OCI-LY1 (cell line): ENCODE measurements around the gene SLC5A3.

Source experiments
- H2AFZ ChIP-seq: fragments of 200-600 bp; sonication (generic), shearing (Covaris generic); 2 replicates; pipeline ENCODE4 v1.6.0; 2014; ENCODE audit warnings: antibody characterized with exemption, mild to moderate bottlenecking, low read length
- H3F3A ChIP-seq: fragments of 200-600 bp; sonication (generic), shearing (Covaris generic); 2 replicates; pipeline ENCODE4 v1.6.0; 2014; ENCODE audit warnings: mild to moderate bottlenecking, antibody characterized with exemption, low read length, moderate library complexity; ENCODE audit not compliant: insufficient read depth
- H3K27ac ChIP-seq: fragments of 200-600 bp; sonication (generic); 2 replicates; pipeline ENCODE4 v1.5.1; 2014; ENCODE audit warnings: low read length, mixed run types, mild to moderate bottlenecking, low read depth; ENCODE audit not compliant: poor library complexity, severe bottlenecking
- H3K27me3 ChIP-seq: fragments of 200-600 bp; sonication (generic); 2 replicates; pipeline ENCODE4 v1.6.0; 2014; ENCODE audit warnings: antibody characterized with exemption, mild to moderate bottlenecking, low read length, moderate library complexity; ENCODE audit not compliant: insufficient read depth
- H3K36me3 ChIP-seq: fragments of 200-600 bp; sonication (generic); 2 replicates; pipeline ENCODE4 v1.6.1; 2014; ENCODE audit warnings: mild to moderate bottlenecking, antibody characterized with exemption, low read length, moderate library complexity, mixed read lengths; ENCODE audit not compliant: insufficient read depth
- H3K4me1 ChIP-seq: fragments of 200-600 bp; sonication (generic); 2 replicates; pipeline ENCODE4 v1.5.1; 2014; ENCODE audit warnings: mild to moderate bottlenecking, low read length, moderate library complexity; ENCODE audit not compliant: insufficient read depth, severe bottlenecking
- H3K4me2 ChIP-seq: fragments of 200-600 bp; sonication (generic), shearing (Covaris generic); 2 replicates; pipeline ENCODE4 v1.6.1; 2014; ENCODE audit warnings: low read length
- H3K4me3 ChIP-seq: fragments of 200-600 bp; sonication (generic); 2 replicates; pipeline ENCODE4 v1.5.1; 2014; ENCODE audit warnings: low read length, low read depth, mild to moderate bottlenecking, mixed read lengths; ENCODE audit not compliant: poor library complexity, severe bottlenecking
- H3K79me2 ChIP-seq: fragments of 200-600 bp; shearing (Covaris generic); 2 replicates; pipeline ENCODE4 v1.6.1; 2016; ENCODE audit warnings: mixed run types, low read length, mixed read lengths; ENCODE audit not compliant: insufficient read depth
- H3K9ac ChIP-seq: fragments of 200-600 bp; sonication (generic), shearing (Covaris generic); 2 replicates; pipeline ENCODE4 v1.6.1; 2014; ENCODE audit warnings: mild to moderate bottlenecking, low read length, mixed read lengths
- H3K9me2 ChIP-seq: fragments of 200-600 bp; sonication (generic), shearing (Covaris generic); 2 replicates; pipeline ENCODE4 v1.6.1; 2014; ENCODE audit warnings: low read depth, mild to moderate bottlenecking, low read length, mixed read lengths
- H3K9me3 ChIP-seq: fragments of 200-600 bp; shearing (Covaris generic); 2 replicates; pipeline ENCODE4 v1.6.1; 2014; ENCODE audit warnings: low read length, mixed read lengths
- H4K20me1 ChIP-seq: fragments of 200-600 bp; sonication (generic), shearing (Covaris generic); 2 replicates; pipeline ENCODE4 v1.6.0; 2016; ENCODE audit warnings: mild to moderate bottlenecking, low read length; ENCODE audit not compliant: insufficient read depth
- EZH2 ChIP-seq: fragments of 200-600 bp; sonication (generic), shearing (Covaris generic); IDR thresholded peaks from 2 replicates; pipeline ENCODE4 v1.8.0; 2017; ENCODE audit warnings: borderline replicate concordance, mixed run types, mild to moderate bottlenecking, antibody characterized with exemption, low read length, moderate library complexity, mixed read lengths
- TF ChIP-seq, protein P1 (sequence below): fragments of 200-600 bp; sonication (generic), shearing (Covaris generic); IDR thresholded peaks from 2 replicates; pipeline ENCODE4 v1.5.1; 2017; ENCODE audit warnings: mild to moderate bottlenecking, antibody characterized with exemption, low read length, moderate library complexity, mixed read lengths

The SLC5A3 gene

DNA sequence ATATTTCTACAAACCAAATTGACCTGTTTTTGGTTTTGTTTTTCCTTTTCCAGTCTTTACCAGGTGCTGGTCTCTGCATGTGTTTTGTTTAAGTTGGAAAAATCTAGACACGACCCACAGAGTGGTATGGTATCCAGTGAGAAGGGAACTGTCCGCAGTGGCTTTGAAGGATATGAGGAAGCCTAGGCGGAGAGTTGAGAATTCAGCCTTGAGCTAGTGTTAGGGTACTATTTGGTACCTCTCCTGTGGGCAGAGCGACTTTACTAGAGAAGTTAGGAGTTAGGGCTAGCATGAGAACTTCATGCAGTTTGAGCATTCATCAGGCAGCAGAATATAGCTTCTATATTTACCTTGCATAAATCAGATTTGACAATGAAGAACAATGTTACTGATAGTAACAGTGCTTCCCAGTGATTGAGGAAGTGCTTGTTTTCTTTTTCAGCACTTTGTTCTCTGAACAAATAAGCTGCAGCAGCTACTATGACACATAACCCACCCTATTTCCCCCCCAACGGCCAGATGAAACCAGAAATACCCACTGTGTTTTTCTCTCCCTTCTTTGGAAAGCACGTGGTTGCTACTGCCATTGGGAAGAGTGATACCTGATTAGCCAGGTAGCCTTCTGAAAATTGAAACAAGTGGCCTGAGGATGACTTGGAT, 19.0 kb downstream of the SLC5A3 start:
- Histone ChIP-seq H3K9ac (no peak overlapping the region), H3K79me2 (peaks cover 97% of the 10 kb centered on the region), H3K36me3 (peaks cover 60% of the 10 kb centered on the region), H3K27me3 (no peaks in the 10 kb centered on the region), H4K20me1 (no peaks in the 10 kb centered on the region), H2AFZ (no peak overlapping the region), H3F3A (no peaks in the 10 kb centered on the region), H3K4me3 (no peak overlapping the region), H3K4me2 (no peak overlapping the region), H3K9me2 (no peaks in the 10 kb centered on the region), H3K27ac (no peak overlapping the region), H3K9me3 (no peaks in the 10 kb centered on the region), H3K4me1 (peaks cover 32% of the 10 kb centered on the region)
- TF ChIP-seq EZH2 = no peak
- TF ChIP-seq, protein P1, sequence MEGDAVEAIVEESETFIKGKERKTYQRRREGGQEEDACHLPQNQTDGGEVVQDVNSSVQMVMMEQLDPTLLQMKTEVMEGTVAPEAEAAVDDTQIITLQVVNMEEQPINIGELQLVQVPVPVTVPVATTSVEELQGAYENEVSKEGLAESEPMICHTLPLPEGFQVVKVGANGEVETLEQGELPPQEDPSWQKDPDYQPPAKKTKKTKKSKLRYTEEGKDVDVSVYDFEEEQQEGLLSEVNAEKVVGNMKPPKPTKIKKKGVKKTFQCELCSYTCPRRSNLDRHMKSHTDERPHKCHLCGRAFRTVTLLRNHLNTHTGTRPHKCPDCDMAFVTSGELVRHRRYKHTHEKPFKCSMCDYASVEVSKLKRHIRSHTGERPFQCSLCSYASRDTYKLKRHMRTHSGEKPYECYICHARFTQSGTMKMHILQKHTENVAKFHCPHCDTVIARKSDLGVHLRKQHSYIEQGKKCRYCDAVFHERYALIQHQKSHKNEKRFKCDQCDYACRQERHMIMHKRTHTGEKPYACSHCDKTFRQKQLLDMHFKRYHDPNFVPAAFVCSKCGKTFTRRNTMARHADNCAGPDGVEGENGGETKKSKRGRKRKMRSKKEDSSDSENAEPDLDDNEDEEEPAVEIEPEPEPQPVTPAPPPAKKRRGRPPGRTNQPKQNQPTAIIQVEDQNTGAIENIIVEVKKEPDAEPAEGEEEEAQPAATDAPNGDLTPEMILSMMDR = no peak

GRCh38 chr21:34093083-34093482, 19.7 kb downstream of the SLC5A3 start:
- Histone ChIP-seq H3K36me3 (peaks cover 60% of the 10 kb centered on the region), H3K79me2 (peaks cover 97% of the 10 kb centered on the region), H4K20me1 (no peaks in the 10 kb centered on the region)

DNA sequence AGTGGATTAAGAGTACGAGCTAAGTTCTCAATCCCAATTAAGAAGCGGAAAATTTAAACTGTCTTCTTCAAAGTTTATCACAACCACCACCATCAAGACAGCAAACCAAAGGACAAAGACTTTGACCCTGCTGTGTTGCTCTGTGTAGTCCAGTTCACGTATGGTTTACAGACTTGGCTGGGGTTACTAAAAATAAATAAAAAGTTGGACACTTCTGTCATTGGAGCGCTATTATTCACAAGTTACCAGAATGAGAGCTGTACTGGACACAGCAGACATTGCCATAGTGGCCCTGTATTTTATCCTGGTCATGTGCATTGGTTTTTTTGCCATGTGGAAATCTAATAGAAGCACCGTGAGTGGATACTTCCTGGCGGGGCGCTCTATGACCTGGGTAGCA, 21.6 kb downstream of the SLC5A3 start:
- Histone ChIP-seq H3F3A (no peaks in the 10 kb centered on the region), H3K4me1 (peaks cover 19% of the 10 kb centered on the region), H3K36me3 (peaks cover 72% of the 10 kb centered on the region), H3K4me2 (no peak overlapping the region), H3K9me2 (no peaks in the 10 kb centered on the region), H3K4me3 (no peak overlapping the region), H4K20me1 (no peaks in the 10 kb centered on the region), H3K9ac (no peak overlapping the region), H3K27me3 (no peaks in the 10 kb centered on the region), H3K79me2 (peaks cover 97% of the 10 kb centered on the region), H3K27ac (no peak overlapping the region), H3K9me3 (no peaks in the 10 kb centered on the region), H2AFZ (no peak overlapping the region)
- TF ChIP-seq, protein P1 = no peak
- TF ChIP-seq EZH2 = no peak

More at GRCh38 chr21:34093083-34093482, 19.7 kb downstream of the SLC5A3 start:
- Histone ChIP-seq H3K4me1 (peaks cover 28% of the 10 kb centered on the region), H3F3A (no peaks in the 10 kb centered on the region), H3K4me3 (no peak overlapping the region), H3K27me3 (no peaks in the 10 kb centered on the region), H3K9me2 (no peaks in the 10 kb centered on the region), H3K4me2 (no peak overlapping the region), H3K9me3 (no peaks in the 10 kb centered on the region), H3K9ac (no peak overlapping the region), H3K27ac (no peak overlapping the region), H2AFZ (no peak overlapping the region)
- no peak for TF ChIP-seq EZH2
- TF ChIP-seq, protein P1 = no peak
